Measurements from ENCODE around the gene KDM6B.

DNA sequence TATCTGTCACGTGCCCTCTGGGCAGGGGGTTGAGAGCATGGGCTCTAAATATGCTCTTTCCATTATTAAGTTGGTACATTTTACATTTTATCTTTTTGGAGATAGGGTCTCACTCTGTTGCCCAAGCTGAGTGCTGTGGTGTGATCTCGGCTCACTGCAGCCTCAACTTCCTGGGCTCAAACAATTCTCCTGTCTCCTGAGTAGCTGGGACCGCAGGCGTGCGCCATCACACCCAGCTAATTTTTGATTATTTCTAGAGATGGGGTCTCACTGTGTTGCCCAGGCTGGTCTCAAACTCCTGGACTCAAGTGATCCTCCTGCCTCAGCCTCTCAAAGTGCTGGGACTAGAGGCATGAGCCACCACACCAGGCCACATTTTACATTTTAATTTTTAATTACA lies 43.9 kb upstream of the KDM6B start:
- TF ChIP-seq POLR2A (IDR thresholded peaks at IDR 0.05), result no peak
- TF ChIP-seq, protein P1, sequence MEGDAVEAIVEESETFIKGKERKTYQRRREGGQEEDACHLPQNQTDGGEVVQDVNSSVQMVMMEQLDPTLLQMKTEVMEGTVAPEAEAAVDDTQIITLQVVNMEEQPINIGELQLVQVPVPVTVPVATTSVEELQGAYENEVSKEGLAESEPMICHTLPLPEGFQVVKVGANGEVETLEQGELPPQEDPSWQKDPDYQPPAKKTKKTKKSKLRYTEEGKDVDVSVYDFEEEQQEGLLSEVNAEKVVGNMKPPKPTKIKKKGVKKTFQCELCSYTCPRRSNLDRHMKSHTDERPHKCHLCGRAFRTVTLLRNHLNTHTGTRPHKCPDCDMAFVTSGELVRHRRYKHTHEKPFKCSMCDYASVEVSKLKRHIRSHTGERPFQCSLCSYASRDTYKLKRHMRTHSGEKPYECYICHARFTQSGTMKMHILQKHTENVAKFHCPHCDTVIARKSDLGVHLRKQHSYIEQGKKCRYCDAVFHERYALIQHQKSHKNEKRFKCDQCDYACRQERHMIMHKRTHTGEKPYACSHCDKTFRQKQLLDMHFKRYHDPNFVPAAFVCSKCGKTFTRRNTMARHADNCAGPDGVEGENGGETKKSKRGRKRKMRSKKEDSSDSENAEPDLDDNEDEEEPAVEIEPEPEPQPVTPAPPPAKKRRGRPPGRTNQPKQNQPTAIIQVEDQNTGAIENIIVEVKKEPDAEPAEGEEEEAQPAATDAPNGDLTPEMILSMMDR (IDR thresholded peaks at IDR 0.05), result no peak
